ENCODE data around the gene TSSK1B.

The TSSK1B gene

GRCh38 chr5:113397046-113397445 is 37.7 kb downstream of the TSSK1B start:
- no peak for DNase-seq

DNA sequence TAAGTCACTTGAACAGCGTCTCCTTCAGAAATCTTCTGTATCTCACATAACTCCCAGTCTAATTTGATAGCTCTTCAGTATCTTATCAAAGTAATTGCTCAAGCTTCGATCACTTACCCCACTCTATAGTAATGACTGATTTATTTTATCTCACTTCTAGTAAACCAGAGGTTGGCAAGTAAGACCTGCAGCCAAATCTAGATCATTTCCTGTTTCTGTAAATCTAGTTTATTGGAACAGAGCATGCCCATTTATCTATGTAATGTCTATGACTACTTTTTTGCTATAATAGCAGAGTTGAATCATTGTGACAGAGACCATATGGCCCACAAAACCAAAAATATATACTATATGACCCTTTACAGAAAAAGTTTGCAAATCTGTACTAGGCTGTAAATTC is 40.1 kb downstream of the TSSK1B start:
- no peak for DNase-seq

GRCh38 chr5:113390224-113390623 is 44.6 kb downstream of the TSSK1B start:
- DNase-seq, result no peak

- no peak for DNase-seq
Observed at GRCh38 chr5:113389116-113389515, 45.7 kb downstream of the TSSK1B start.

- DNase-seq, result no peak
Observed at GRCh38 chr5:113387844-113388243, 46.9 kb downstream of the TSSK1B start.

GRCh38 chr5:113384782-113385285 is 50.0 kb downstream of the TSSK1B start:
- no peak for DNase-seq

DNA sequence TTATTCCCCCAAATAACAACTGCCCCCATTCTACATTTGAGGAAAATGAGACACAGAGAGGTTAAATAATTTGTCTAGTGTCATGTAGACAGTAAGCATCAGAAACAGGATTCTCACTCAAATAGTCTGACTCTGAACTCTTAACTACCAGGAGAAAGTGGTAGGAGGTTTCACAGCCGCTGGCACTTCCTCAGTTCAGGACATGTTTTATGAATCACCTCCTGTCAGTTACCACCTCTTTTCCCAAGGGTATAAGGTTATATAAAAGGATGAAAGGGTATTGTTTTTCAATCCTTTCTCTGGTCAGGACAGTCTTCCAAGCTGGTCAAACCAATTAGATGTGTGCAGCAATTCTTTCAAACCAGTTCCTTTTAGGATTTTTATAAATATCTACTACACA is 52.1 kb downstream of the TSSK1B start:
- no peak for DNase-seq

All from NCI-H748 treated with DMSO at 0.1 percent for 48 hours (cell line).